22Rv1 (cell line): ENCODE measurements around the gene GNG3.

Source experiments
- H3K27ac ChIP-seq: fragments of 450-650 bp; 2 replicates; pipeline ENCODE4 v1.5.1; 2017
- CTCF ChIP-seq: fragments of 450-650 bp; IDR thresholded peaks from 2 replicates; pipeline ENCODE4 v1.5.1; 2017; ENCODE audit warnings: mild to moderate bottlenecking
- ZFX ChIP-seq: fragments of 450-650 bp; IDR thresholded peaks from 2 replicates; pipeline ENCODE4 v1.6.1; 2017; ENCODE audit warnings: antibody characterized with exemption, borderline replicate concordance

GNG3 gene

GRCh38 chr11:62752994-62753735 lies 45.7 kb downstream of the GNG3 start:
- TF ChIP-seq ZFX (no peak), CTCF (no peak)
- H3K27ac ChIP-seq: peak overlapping the region; percentile 80

- TF ChIP-seq ZFX (no peak), CTCF (no peak)
Observed at GRCh38 chr11:62753736-62754603, 46.5 kb downstream of the GNG3 start, which contains the start of gene ZBTB3. Gene ZBTB3, minus strand, starts transcription at chr11:62754160. Its CDS starts 496 bp downstream, at chr11:62753664.

GRCh38 chr11:62755086-62755615 lies 47.7 kb downstream of the GNG3 start:
- TF ChIP-seq CTCF (no peak), ZFX (no peak)
- H3K27ac ChIP-seq: peak overlapping the region; percentile 80

More at GRCh38 chr11:62753736-62754603, 46.5 kb downstream of the GNG3 start, which contains the start of gene ZBTB3:
- H3K27ac ChIP-seq: peak within 1 kb of the TSS; percentile 80

- TF ChIP-seq ZFX (no peak), CTCF (no peak)
Observed at GRCh38 chr11:62757846-62758788, 50.6 kb downstream of the GNG3 start.

More at GRCh38 chr11:62757846-62758788, 50.6 kb downstream of the GNG3 start:
- H3K27ac ChIP-seq: no peak overlapping the region
